Measurements from ENCODE around the gene SF3B6.
"Not testable (repeated sequence)": the region's sequence is repeated elsewhere in the genome, so short reads cannot be mapped to it uniquely, and the experiment has no call there.

Gene SF3B6

DNA sequence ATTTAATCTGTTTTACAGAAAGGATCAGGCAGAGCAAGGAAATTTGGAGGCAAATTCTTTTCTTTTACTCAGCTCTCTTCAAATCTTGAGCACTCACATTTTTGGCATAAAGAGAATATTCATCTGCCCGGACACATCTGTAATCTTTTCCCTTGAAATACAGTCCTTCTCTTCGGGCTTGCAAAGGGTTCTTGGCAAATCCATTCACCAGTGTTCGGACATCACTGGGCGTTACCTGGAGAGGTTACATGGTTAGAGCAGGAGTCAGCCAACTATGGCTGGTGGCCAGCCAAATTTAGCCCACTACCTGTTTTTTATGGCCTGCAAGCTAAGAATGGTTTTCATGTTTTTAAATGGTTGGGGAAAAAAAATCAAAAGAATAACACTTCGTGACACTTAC is 44.9 kb upstream of the SF3B6 start:
- ChIA-PET CTCF (interaction anchor here (1.2 to 2.4 kb wide), 3 partner anchors 10 to 37 kb away, joined by 3 to 13 read pairs (median 4); partner anchors contain the start of gene TP53I3), POLR2A (no interaction called here)
- H3K27ac ChIP-seq (ENCODE audit: insufficient read depth in 1 of 2, low read depth in 1 of 2, low read length in 2 of 2, poor library complexity in 1 of 2, severe bottlenecking in 2 of 2), result no peak overlapping the region
- H3K36me3 ChIP-seq (ENCODE audit: control insufficient read depth in 4 of 4, insufficient read depth in 4 of 4, low read length in 3 of 4), result peaks cover 0 to 7% (median 0%) of the 10 kb centered on the region in 4 experiments
- 96% methylated on average over 4 of the region's 5 CpGs for WGBS (ENCODE audit: insufficient coverage)
- peaks cover 3 to 24% (median 17%) of the 10 kb centered on the region in 4 experiments for H3K4me1 ChIP-seq (ENCODE audit: control extremely low read depth in 1 of 4, control insufficient read depth in 4 of 4, insufficient read depth in 4 of 4, low read length in 3 of 4)
- H3K9me3 ChIP-seq (ENCODE audit: control extremely low read depth in 1 of 5, control insufficient read depth in 4 of 5, insufficient read depth in 2 of 5, low read depth in 1 of 5, low read length in 4 of 5), result no peaks in the 10 kb centered on the region
- H3K4me3 ChIP-seq (ENCODE audit: control insufficient read depth in 1 of 7, extremely low read depth in 1 of 7, insufficient read depth in 4 of 7, low read depth in 2 of 7, low read length in 6 of 7), result no peak overlapping the region
- DNase-seq, result no peak
- no peaks in the 10 kb centered on the region for H3K27me3 ChIP-seq (replicated peaks in 2 of 5; ENCODE audit: control insufficient read depth in 4 of 5, insufficient read depth in 5 of 5, low read length in 4 of 5)

DNA sequence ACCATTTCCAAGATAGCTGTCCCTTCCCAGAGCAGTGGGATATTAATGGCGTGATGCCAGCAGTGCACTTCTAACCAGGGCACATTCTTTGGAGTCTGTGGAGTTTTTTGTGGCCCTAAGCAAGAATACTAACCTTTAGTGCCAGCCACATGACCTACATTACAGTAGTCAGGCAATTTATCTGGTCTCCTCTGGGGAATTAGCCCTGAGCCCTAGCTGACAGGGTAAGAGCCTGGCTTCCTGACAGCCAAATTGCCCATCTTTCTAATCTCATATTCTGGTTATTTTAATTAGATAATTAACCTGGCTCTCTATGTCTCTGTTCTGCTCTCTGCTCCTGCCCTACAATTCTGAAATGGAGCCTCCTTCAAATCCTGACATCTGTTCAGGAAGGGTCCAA is 41.8 kb upstream of the SF3B6 start:
- POLR2A ChIA-PET, result no interaction called here
- Histone ChIP-seq H3K27me3 (replicated peaks in 2 of 5; ENCODE audit: control insufficient read depth in 4 of 5, insufficient read depth in 5 of 5, low read length in 4 of 5) (no peaks in the 10 kb centered on the region), H3K4me3 (ENCODE audit: control insufficient read depth in 1 of 7, extremely low read depth in 1 of 7, insufficient read depth in 4 of 7, low read depth in 2 of 7, low read length in 6 of 7) (no peak overlapping the region), H3K36me3 (ENCODE audit: control insufficient read depth in 4 of 4, insufficient read depth in 4 of 4, low read length in 3 of 4) (peaks cover 0 to 27% (median 3%) of the 10 kb centered on the region in 4 experiments), H3K4me1 (ENCODE audit: control extremely low read depth in 1 of 4, control insufficient read depth in 4 of 4, insufficient read depth in 4 of 4, low read length in 3 of 4) (peaks cover 0 to 9% (median 6%) of the 10 kb centered on the region in 4 experiments), H3K9me3 (ENCODE audit: control extremely low read depth in 1 of 5, control insufficient read depth in 4 of 5, insufficient read depth in 2 of 5, low read depth in 1 of 5, low read length in 4 of 5) (peaks cover 0 to 3% (median 0%) of the 10 kb centered on the region in 5 experiments), H3K27ac (ENCODE audit: insufficient read depth in 1 of 2, low read depth in 1 of 2, low read length in 2 of 2, poor library complexity in 1 of 2, severe bottlenecking in 2 of 2) (no peak overlapping the region)
- CTCF ChIA-PET, result no interaction called here
- no peak for DNase-seq
- WGBS (ENCODE audit: insufficient coverage), result 86% methylated on average over 1 of the region's 1 CpG

DNA sequence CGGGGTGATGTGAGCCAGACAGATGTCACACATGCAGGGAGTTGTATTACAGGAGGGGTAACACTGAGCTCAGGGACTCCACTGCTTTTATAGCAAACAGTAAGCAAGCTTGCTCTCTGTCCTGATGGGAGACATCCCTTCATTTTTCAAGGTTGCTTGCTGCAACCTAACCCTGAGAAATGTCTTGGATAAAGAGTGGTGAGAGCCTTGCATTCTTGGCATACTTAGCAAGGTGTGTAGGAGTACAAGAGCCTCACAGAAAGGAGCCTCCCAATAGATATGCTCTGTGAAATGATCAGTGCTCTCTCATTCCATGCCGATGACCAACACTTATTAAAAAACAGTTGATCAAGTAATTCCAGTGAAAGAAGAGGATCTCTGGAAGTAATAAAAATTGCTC is 38.9 kb upstream of the SF3B6 start:
- H3K36me3 ChIP-seq (ENCODE audit: control insufficient read depth in 4 of 4, insufficient read depth in 4 of 4, low read length in 3 of 4), result peaks cover 0 to 31% (median 3%) of the 10 kb centered on the region in 4 experiments
- ChIA-PET POLR2A (no interaction called here), CTCF (no interaction called here)
- H3K4me1 ChIP-seq (ENCODE audit: control extremely low read depth in 1 of 4, control insufficient read depth in 4 of 4, insufficient read depth in 4 of 4, low read length in 3 of 4), result no peaks in the 10 kb centered on the region
- no peak overlapping the region for H3K4me3 ChIP-seq (ENCODE audit: control insufficient read depth in 1 of 7, extremely low read depth in 1 of 7, insufficient read depth in 4 of 7, low read depth in 2 of 7, low read length in 6 of 7)
- WGBS (ENCODE audit: insufficient coverage), result no CpG with 5 or more reads among the region's 2 CpGs
- peaks cover 0 to 3% (median 0%) of the 10 kb centered on the region in 5 experiments for H3K9me3 ChIP-seq (ENCODE audit: control extremely low read depth in 1 of 5, control insufficient read depth in 4 of 5, insufficient read depth in 2 of 5, low read depth in 1 of 5, low read length in 4 of 5)
- no peaks in the 10 kb centered on the region for H3K27me3 ChIP-seq (replicated peaks in 2 of 5; ENCODE audit: control insufficient read depth in 4 of 5, insufficient read depth in 5 of 5, low read length in 4 of 5)
- DNase-seq, result no peak
- no peak overlapping the region for H3K27ac ChIP-seq (ENCODE audit: insufficient read depth in 1 of 2, low read depth in 1 of 2, low read length in 2 of 2, poor library complexity in 1 of 2, severe bottlenecking in 2 of 2)

DNA sequence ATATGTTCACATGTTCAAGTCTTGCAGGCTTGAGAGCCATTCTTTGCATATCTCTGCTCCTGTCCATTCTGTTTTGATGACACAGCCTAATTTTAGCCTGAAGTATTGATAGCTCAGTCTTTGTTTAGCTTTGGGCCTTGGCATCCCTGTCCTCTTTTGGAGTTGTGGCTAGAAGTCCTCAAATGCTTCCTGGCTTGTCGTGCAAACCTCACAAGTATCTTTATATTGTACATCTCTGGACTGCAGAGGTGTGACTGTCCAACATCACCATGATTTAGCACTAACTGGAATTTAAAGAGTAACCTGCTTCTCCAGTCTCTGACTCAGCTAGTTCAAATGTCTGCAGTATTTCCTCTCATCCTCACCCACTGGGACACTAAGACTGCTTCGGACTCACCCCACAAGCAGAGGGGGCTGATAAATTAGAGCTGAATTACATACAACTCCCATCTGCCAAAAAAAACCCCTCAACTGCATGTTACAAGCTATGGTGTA is 35.3 kb upstream of the SF3B6 start:
- Histone ChIP-seq H3K36me3 (ENCODE audit: control insufficient read depth in 4 of 4, insufficient read depth in 4 of 4, low read length in 3 of 4) (peaks cover 0 to 24% (median 3%) of the 10 kb centered on the region in 4 experiments), H3K27ac (ENCODE audit: insufficient read depth in 1 of 2, low read depth in 1 of 2, low read length in 2 of 2, poor library complexity in 1 of 2, severe bottlenecking in 2 of 2) (no peak overlapping the region), H3K4me3 (ENCODE audit: control insufficient read depth in 1 of 7, extremely low read depth in 1 of 7, insufficient read depth in 4 of 7, low read depth in 2 of 7, low read length in 6 of 7) (no peak overlapping the region), H3K9me3 (ENCODE audit: control extremely low read depth in 1 of 5, control insufficient read depth in 4 of 5, insufficient read depth in 2 of 5, low read depth in 1 of 5, low read length in 4 of 5) (peaks cover 0 to 18% (median 0%) of the 10 kb centered on the region in 5 experiments), H3K27me3 (replicated peaks in 2 of 5; ENCODE audit: control insufficient read depth in 4 of 5, insufficient read depth in 5 of 5, low read length in 4 of 5) (no peaks in the 10 kb centered on the region), H3K4me1 (ENCODE audit: control extremely low read depth in 1 of 4, control insufficient read depth in 4 of 4, insufficient read depth in 4 of 4, low read length in 3 of 4) (no peaks in the 10 kb centered on the region)
- ChIA-PET POLR2A (no interaction called here), CTCF (interaction anchor here (0.8 to 1.6 kb wide), 4 partner anchors 9 to 16 kb away, joined by 3 to 4 read pairs (median 4); no protein-coding TSS in a partner anchor)
- DNase-seq, result no peak
- 80% methylated on average over 1 of the region's 2 CpGs for WGBS (ENCODE audit: insufficient coverage)

DNA sequence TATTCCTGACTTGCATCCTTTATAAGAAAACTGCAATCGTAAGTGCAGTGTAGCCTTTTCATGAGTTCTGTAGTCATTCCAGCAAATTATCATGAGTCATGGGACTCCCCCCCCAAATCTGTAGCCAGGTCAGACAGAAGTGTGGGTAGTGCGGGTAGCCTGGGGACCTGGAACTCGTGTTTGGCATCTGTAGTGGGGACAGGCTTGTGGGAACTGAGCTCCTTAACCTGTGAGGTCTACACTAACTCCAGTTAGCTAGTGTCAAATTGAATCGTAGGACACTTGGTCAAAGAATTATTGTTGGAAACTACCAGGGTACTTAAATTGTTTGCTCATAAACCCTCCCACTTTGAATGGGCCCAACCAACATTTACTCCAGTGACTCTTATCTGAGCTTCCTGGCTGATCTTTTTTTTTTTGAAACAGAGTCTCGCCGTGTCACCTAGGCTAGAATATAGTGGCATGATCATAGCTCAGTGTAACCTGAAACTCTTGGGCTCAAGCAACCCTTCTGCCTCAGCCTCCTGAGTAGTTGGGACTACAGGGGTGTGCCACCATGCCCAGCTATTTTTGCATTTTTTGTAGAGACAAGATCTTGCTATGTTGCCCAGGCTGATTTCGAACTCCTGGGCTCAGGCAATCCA is 34.7 kb upstream of the SF3B6 start:
- POLR2A ChIA-PET, result interaction anchor here (0.6 kb wide), 1 partner anchor 15 kb away, joined by 3 read pairs; no protein-coding TSS in a partner anchor

DNA sequence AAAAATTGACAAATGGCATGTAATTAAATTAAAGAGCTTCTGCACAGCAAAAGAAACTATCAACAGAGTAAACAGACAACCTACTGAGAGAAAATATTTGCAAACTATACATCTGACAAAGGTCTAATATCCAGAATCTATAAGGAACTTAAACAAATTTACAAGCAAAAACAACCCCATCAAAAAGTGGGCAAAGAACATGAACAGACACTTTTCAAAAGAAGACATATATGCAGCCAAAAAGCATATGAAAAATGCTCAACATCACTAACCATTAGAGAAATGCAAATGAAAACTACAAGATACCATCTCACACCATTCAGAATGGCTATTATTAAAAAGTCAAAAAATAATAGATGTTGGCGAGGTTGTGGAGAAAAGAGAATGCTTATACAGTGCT is 33.3 kb upstream of the SF3B6 start:
- H3K4me1 ChIP-seq (ENCODE audit: control extremely low read depth in 1 of 4, control insufficient read depth in 4 of 4, insufficient read depth in 4 of 4, low read length in 3 of 4); CTCF ChIA-PET; H3K27me3 ChIP-seq (replicated peaks in 2 of 5; ENCODE audit: control insufficient read depth in 4 of 5, insufficient read depth in 5 of 5, low read length in 4 of 5); H3K4me3 ChIP-seq (ENCODE audit: control insufficient read depth in 1 of 7, extremely low read depth in 1 of 7, insufficient read depth in 4 of 7, low read depth in 2 of 7, low read length in 6 of 7); H3K27ac ChIP-seq (ENCODE audit: insufficient read depth in 1 of 2, low read depth in 1 of 2, low read length in 2 of 2, poor library complexity in 1 of 2, severe bottlenecking in 2 of 2); POLR2A ChIA-PET; DNase-seq: not testable (repeated sequence)
- H3K36me3 ChIP-seq (ENCODE audit: control insufficient read depth in 4 of 4, insufficient read depth in 4 of 4, low read length in 3 of 4), result peaks cover 0 to 22% (median 2%) of the 10 kb centered on the region in 4 experiments
- peaks cover 2 to 33% (median 4%) of the 10 kb centered on the region in 5 experiments for H3K9me3 ChIP-seq (ENCODE audit: control extremely low read depth in 1 of 5, control insufficient read depth in 4 of 5, insufficient read depth in 2 of 5, low read depth in 1 of 5, low read length in 4 of 5)
- WGBS (ENCODE audit: insufficient coverage), result no CpG with 5 or more reads among the region's 1 CpG

More for the DNA sequence above, 34.7 kb upstream of the SF3B6 start:
- H3K4me1 ChIP-seq (ENCODE audit: control extremely low read depth in 1 of 4, control insufficient read depth in 4 of 4, insufficient read depth in 4 of 4, low read length in 3 of 4), result no peaks in the 10 kb centered on the region
- peaks cover 0 to 24% (median 3%) of the 10 kb centered on the region in 4 experiments for H3K36me3 ChIP-seq (ENCODE audit: control insufficient read depth in 4 of 4, insufficient read depth in 4 of 4, low read length in 3 of 4)
- peaks cover 0 to 24% (median 0%) of the 10 kb centered on the region in 5 experiments for H3K9me3 ChIP-seq (ENCODE audit: control extremely low read depth in 1 of 5, control insufficient read depth in 4 of 5, insufficient read depth in 2 of 5, low read depth in 1 of 5, low read length in 4 of 5)
- CTCF ChIA-PET, result interaction anchor here (0.8 to 1.6 kb wide), 5 partner anchors 9 to 49 kb away, joined by 3 to 6 read pairs (median 4); partner anchors contain the start of gene TP53I3
- no peak for DNase-seq
- H3K27ac ChIP-seq (ENCODE audit: insufficient read depth in 1 of 2, low read depth in 1 of 2, low read length in 2 of 2, poor library complexity in 1 of 2, severe bottlenecking in 2 of 2), result no peak overlapping the region
- 100% methylated on average over 5 of the region's 7 CpGs for WGBS (ENCODE audit: insufficient coverage)
- no peaks in the 10 kb centered on the region for H3K27me3 ChIP-seq (replicated peaks in 2 of 5; ENCODE audit: control insufficient read depth in 4 of 5, insufficient read depth in 5 of 5, low read length in 4 of 5)
- H3K4me3 ChIP-seq (ENCODE audit: control insufficient read depth in 1 of 7, extremely low read depth in 1 of 7, insufficient read depth in 4 of 7, low read depth in 2 of 7, low read length in 6 of 7), result no peak overlapping the region

DNA sequence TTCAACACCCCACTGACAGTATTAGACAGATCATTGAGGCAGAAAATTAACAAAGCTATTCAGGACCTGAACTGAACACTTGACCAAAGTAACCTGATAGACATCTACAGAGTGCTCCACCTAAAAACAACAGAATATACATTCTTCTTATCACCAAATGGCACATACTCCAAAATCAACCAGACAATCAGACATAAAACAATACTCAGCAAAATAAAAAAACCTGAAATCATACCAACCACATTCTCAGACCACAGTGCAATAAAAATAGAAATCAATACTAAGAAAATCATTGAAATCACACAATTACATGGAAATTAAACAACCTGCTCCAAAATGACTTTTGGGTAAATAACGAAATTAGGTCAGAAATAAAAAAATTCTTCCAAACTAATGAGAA is 31.2 kb upstream of the SF3B6 start:
- WGBS (ENCODE audit: insufficient coverage), result no CpG with 5 or more reads among the region's 1 CpG
- peaks cover 2 to 32% (median 4%) of the 10 kb centered on the region in 5 experiments for H3K9me3 ChIP-seq (ENCODE audit: control extremely low read depth in 1 of 5, control insufficient read depth in 4 of 5, insufficient read depth in 2 of 5, low read depth in 1 of 5, low read length in 4 of 5)
- no peaks in the 10 kb centered on the region for H3K27me3 ChIP-seq (replicated peaks in 2 of 5; ENCODE audit: control insufficient read depth in 4 of 5, insufficient read depth in 5 of 5, low read length in 4 of 5)
- POLR2A ChIA-PET, result no interaction called here
- CTCF ChIA-PET, result interaction anchor here (1.4 kb wide), 1 partner anchor 25 kb away, joined by 4 read pairs; no protein-coding TSS in a partner anchor
- DNase-seq, result no peak
- no peak overlapping the region for H3K27ac ChIP-seq (ENCODE audit: insufficient read depth in 1 of 2, low read depth in 1 of 2, low read length in 2 of 2, poor library complexity in 1 of 2, severe bottlenecking in 2 of 2)
- H3K4me1 ChIP-seq (ENCODE audit: control extremely low read depth in 1 of 4, control insufficient read depth in 4 of 4, insufficient read depth in 4 of 4, low read length in 3 of 4), result no peaks in the 10 kb centered on the region
- H3K4me3 ChIP-seq (ENCODE audit: control insufficient read depth in 1 of 7, extremely low read depth in 1 of 7, insufficient read depth in 4 of 7, low read depth in 2 of 7, low read length in 6 of 7), result no peak overlapping the region
- H3K36me3 ChIP-seq (ENCODE audit: control insufficient read depth in 4 of 4, insufficient read depth in 4 of 4, low read length in 3 of 4), result peaks cover 8 to 18% (median 11%) of the 10 kb centered on the region in 4 experiments
